Endothelial cell of umbilical vein (primary cell): ENCODE results near the gene SYT7. TPM values are rescaled to one million over a fixed set of nuclear protein-coding genes. Genes with fewer than 3 reads are reported as not detected.
A peak's percentile ranks its signal among the peaks of the same experiment; 100 is the strongest.

Source experiments
- BruUV-seq: library from RNA; stranded (reverse); fragments of 400-500 nt; replicated peaks from 2 replicates; lab custom pipeline; 2021; lab: Mats Ljungman, UMichigan
- CTCF ChIA-PET: fragments of 300-600, 350-600 bp; sonication (Branson Sonifier 250); formaldehyde crosslinking; loops from one replicate; lab custom pipeline; 2021; ENCODE audit warnings: antibody characterized with exemption, inconsistent platforms; lab: Charles Lee
- POLR2A ChIA-PET: fragments of 300-600, 350-600 bp; sonication (Branson Sonifier 250); formaldehyde crosslinking; loops from one replicate; lab custom pipeline; 2021; ENCODE audit warnings: antibody characterized with exemption, inconsistent platforms; lab: Charles Lee
- DNase-seq: peaks from one replicate; pipeline ENCODE4 v3.0.0-alpha.2; 2011; ENCODE audit warnings: low read depth, low spot score
- FAIRE-seq: peaks from 2 replicates; lab custom pipeline; 2011; peaks lifted over from hg19 to GRCh38; lab: Jason Lieb, UNC
- H2AFZ ChIP-seq: 2 replicates; pipeline ENCODE4 v1.6.0; 2012; ENCODE audit warnings: low read depth, low read length, control low read depth, inconsistent platforms
- H3K27ac ChIP-seq: 2 replicates; pipeline ENCODE4 v1.5.1; 2011; ENCODE audit warnings: low read depth, mild to moderate bottlenecking, control low read depth, low read length, moderate library complexity; ENCODE audit not compliant: insufficient read depth
- H3K27me3 ChIP-seq, 2 experiments: 2 replicates each; pipeline versions ENCODE4 v1.6.0 to v1.6.1; 2011; ENCODE audit warnings: low read length in 2 of 2, mixed read lengths in 1 of 2; ENCODE audit not compliant: control insufficient read depth in 2 of 2, insufficient read depth in 2 of 2
- H3K36me3 ChIP-seq, 2 experiments: 2 replicates in 1 of 2; 3 replicates in 1 of 2; pipeline ENCODE4 v1.5.1; 2011; ENCODE audit warnings: low read length in 2 of 2, mild to moderate bottlenecking in 1 of 2, moderate library complexity in 1 of 2; ENCODE audit not compliant: control insufficient read depth in 2 of 2, insufficient read depth in 2 of 2; ENCODE audit errors: extremely low read depth in 1 of 2
- H3K4me1 ChIP-seq: 3 replicates; pipeline ENCODE4 v1.5.1; 2011; ENCODE audit warnings: mild to moderate bottlenecking, low read length; ENCODE audit not compliant: control insufficient read depth, insufficient read depth; ENCODE audit errors: extremely low read depth
- H3K4me2 ChIP-seq: 2 replicates; pipeline ENCODE4 v1.6.1; 2011; ENCODE audit warnings: low read length, control low read depth, mixed read lengths; ENCODE audit not compliant: insufficient read depth
- H3K4me3 ChIP-seq, 3 experiments: fragments of 200-600 bp in 1 of 3; sonication (generic), shearing (Covaris generic) in 1 of 3; replicated peaks in 1 of 3; 2 replicates each; pipeline ENCODE4 v1.5.1; 2011 to 2016; ENCODE audit warnings: control low read depth in 3 of 3, low read length in 3 of 3, mild to moderate bottlenecking in 2 of 3, inconsistent platforms in 1 of 3, low read depth in 1 of 3, moderate library complexity in 1 of 3; ENCODE audit not compliant: insufficient read depth in 1 of 3
- H3K79me2 ChIP-seq: 2 replicates; pipeline ENCODE4 v1.6.0; 2012; ENCODE audit warnings: low read length, inconsistent platforms; ENCODE audit not compliant: control insufficient read depth, insufficient read depth
- H3K9ac ChIP-seq: replicated peaks from 2 replicates; pipeline ENCODE3; 2011; ENCODE audit warnings: low read length, control low read depth; ENCODE audit not compliant: insufficient read depth; ENCODE audit errors: extremely low read depth
- H3K9me1 ChIP-seq: replicated peaks from 3 replicates; pipeline ENCODE4 v1.6.0; 2011; ENCODE audit warnings: mild to moderate bottlenecking, low read length; ENCODE audit not compliant: control insufficient read depth, insufficient read depth; ENCODE audit errors: extremely low read depth
- H3K9me3 ChIP-seq: replicated peaks from 2 replicates; pipeline ENCODE4 v1.5.1; 2012; ENCODE audit warnings: low read length, inconsistent platforms; ENCODE audit not compliant: control insufficient read depth, insufficient read depth
- H4K20me1 ChIP-seq: replicated peaks from 2 replicates; pipeline ENCODE3; 2011; ENCODE audit warnings: mild to moderate bottlenecking, low read length; ENCODE audit not compliant: control insufficient read depth, insufficient read depth; ENCODE audit errors: extremely low read depth
- EZH2 ChIP-seq: IDR thresholded peaks from 2 replicates; pipeline ENCODE4 v1.6.1; 2012; ENCODE audit warnings: borderline replicate concordance, low read depth, mild to moderate bottlenecking, moderate library complexity, low read length, inconsistent platforms; ENCODE audit not compliant: severe bottlenecking
- FOS ChIP-seq: IDR thresholded peaks from 2 replicates; pipeline ENCODE4 v1.6.1; 2011; ENCODE audit warnings: mild to moderate bottlenecking, low read length, moderate library complexity, borderline replicate concordance; ENCODE audit not compliant: insufficient read depth
- GATA2 ChIP-seq: IDR thresholded peaks from 2 replicates; pipeline ENCODE4 v1.7.0; 2011; ENCODE audit warnings: low read depth, mild to moderate bottlenecking, moderate library complexity, mixed read lengths, low read length; ENCODE audit not compliant: insufficient read length, insufficient read depth
- JUN ChIP-seq: IDR thresholded peaks from 2 replicates; pipeline ENCODE4 v1.6.1; 2011; ENCODE audit warnings: borderline replicate concordance, low read depth; ENCODE audit not compliant: insufficient read length, insufficient read depth
- MAX ChIP-seq: IDR thresholded peaks from 2 replicates; pipeline ENCODE4 v1.6.1; 2011; ENCODE audit not compliant: insufficient read depth, insufficient read length
- MYC ChIP-seq: IDR thresholded peaks from one replicate; pipeline ENCODE4 v1.6.1; 2011; ENCODE audit warnings: mild to moderate bottlenecking, low read depth, low read length
- POLR2A ChIP-seq: IDR thresholded peaks from 2 replicates; pipeline ENCODE4 v1.6.1; 2012; ENCODE audit warnings: low read depth, mild to moderate bottlenecking, control low read depth, low read length
- POLR2AphosphoS5 ChIP-seq: IDR thresholded peaks from 2 replicates; pipeline ENCODE4 v1.6.1; 2012; ENCODE audit warnings: low read depth, mild to moderate bottlenecking, control low read depth, low read length, moderate library complexity; ENCODE audit not compliant: insufficient read depth
- dilution Hi-C: fragments of 300-500 bp; cut with MboI; formaldehyde crosslinking; loops from one replicate; pipeline ENCODE4 v1.15.0; 2019; ENCODE audit warnings: low sequenced_read_pairs; ENCODE audit not compliant: extremely low pct_ligation_motif_present
- intact Hi-C: fragments of 100-400 bp; cut with micrococcal nuclease; formaldehyde crosslinking; loops from one replicate; pipeline ENCODE4 v1.10.0; 2022
- polyA plus RNA-seq, 4 experiments: library from polyadenylated mRNA; depleted of rRNA in 3 of 4; stranded (reverse) in 3 of 4; unstranded in 1 of 4; fragments of >200 nt; gene quantifications; 2 replicates each; pipeline versions ENCODE4 v1.2.1 to v1.2.3, GENCODE V29; 2011 to 2012; ENCODE audit warnings: missing spikeins in 1 of 4
- total RNA-seq: library from RNA; stranded (reverse); gene quantifications from 2 replicates; pipeline ENCODE4 v1.2.3, GENCODE V29; 2021
- TF ChIP-seq, protein P1 (sequence below), 2 donors: IDR thresholded peaks; 1 replicate in 1 of 2; 2 replicates in 1 of 2; pipeline ENCODE4 v1.5.1; 2011; ENCODE audit warnings: low read length in 2 of 2, mild to moderate bottlenecking in 2 of 2, moderate library complexity in 2 of 2, control low read depth in 1 of 2, inconsistent platforms in 1 of 2, low read depth in 1 of 2; ENCODE audit not compliant: insufficient read depth in 1 of 2; ENCODE audit errors: extremely low read depth in 1 of 2

SYT7 gene
- total and polyA plus RNA-seq, 2 donors (not counting 3 experiments of a cell fraction or from before 2014, with no cell fraction given), result 0.08 to 0.55 TPM

GRCh38 chr11:61507962-61508861, 72.7 kb downstream of the SYT7 start, which contains the start of gene LRRC10B:
Gene LRRC10B (plus strand): TSS chr11:61508749. CDS start chr11:61508999, 250 bp downstream.
- intact Hi-C loops, result no loop called here
- POLR2A ChIA-PET, result no interaction called here
- H3K9me3 ChIP-seq, result no peaks in the 10 kb centered on the region

DNA sequence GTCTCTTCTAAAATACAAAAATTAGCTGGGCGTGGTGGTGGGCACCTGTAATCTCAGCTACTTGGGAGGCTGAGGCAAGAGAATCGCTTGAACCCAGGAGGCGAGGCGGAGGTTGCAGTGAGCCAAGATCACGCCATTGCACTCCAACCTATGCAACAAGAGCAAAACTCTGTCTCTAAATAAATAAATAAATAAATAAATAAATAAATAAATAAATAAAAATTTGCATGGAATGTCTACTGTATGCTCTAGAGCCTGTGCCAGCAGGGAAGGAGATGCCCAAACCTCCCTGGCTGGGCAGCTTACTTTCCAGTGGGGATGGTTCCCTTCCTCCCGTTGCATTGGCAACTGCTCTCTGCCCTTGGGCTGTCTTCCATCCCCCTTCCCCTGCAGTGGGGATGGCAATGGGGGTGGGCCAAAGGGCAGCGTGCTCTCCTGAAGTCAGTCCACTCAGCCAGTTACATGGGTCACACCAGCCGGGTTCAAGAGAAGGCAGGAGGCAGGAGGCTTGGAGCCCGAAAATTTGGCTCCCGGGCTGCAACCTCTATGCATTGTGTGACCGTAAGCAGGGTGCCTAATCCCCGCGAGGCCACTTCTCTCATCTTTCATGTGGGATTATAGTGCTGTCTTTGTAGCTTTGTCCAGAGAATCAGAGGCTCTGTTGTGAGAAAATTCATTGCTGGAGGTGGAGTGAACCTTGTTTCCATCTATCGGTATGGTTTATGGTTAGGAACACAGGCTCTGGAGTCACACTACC, 73.7 kb downstream of the SYT7 start:
- TF ChIP-seq EZH2 (no peak), MYC (no peak), MAX (no peak), POLR2A (no peak), POLR2AphosphoS5 (no peak), GATA2 (no peak), FOS (no peak), JUN (no peak)
- TF ChIP-seq, protein P1, sequence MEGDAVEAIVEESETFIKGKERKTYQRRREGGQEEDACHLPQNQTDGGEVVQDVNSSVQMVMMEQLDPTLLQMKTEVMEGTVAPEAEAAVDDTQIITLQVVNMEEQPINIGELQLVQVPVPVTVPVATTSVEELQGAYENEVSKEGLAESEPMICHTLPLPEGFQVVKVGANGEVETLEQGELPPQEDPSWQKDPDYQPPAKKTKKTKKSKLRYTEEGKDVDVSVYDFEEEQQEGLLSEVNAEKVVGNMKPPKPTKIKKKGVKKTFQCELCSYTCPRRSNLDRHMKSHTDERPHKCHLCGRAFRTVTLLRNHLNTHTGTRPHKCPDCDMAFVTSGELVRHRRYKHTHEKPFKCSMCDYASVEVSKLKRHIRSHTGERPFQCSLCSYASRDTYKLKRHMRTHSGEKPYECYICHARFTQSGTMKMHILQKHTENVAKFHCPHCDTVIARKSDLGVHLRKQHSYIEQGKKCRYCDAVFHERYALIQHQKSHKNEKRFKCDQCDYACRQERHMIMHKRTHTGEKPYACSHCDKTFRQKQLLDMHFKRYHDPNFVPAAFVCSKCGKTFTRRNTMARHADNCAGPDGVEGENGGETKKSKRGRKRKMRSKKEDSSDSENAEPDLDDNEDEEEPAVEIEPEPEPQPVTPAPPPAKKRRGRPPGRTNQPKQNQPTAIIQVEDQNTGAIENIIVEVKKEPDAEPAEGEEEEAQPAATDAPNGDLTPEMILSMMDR (IDR thresholded peaks at IDR 0.05; ENCODE audit: extremely low read depth in 1 of 2, insufficient read depth in 1 of 2, low read depth in 1 of 2, low read length in 2 of 2), result no peak
- no peaks in the 10 kb centered on the region for H3K9me1 ChIP-seq
- FAIRE-seq (no peak), DNase-seq (no peak)
- no peaks in the 10 kb centered on the region for H3K9me3 ChIP-seq
- no peaks in the 10 kb centered on the region for H3K4me1 ChIP-seq
- intact Hi-C loops, result no loop called here
- no peak overlapping the region for H3K4me2 ChIP-seq
- H3K9ac ChIP-seq, result no peak overlapping the region
- peaks cover 32 to 45% of the 10 kb centered on the region in 2 experiments for H3K27me3 ChIP-seq
- no TSS peak for BruUV-seq
- no peak overlapping the region for H3K4me3 ChIP-seq
- H3K27ac ChIP-seq, result no peak overlapping the region
- no peaks in the 10 kb centered on the region for H3K79me2 ChIP-seq
- dilution Hi-C loops, result no loop called here
- CTCF ChIA-PET, result interaction anchor here (3.1 kb wide), 1 partner anchor 10 kb away, joined by 19 read pairs; no protein-coding TSS in a partner anchor
- H2AFZ ChIP-seq, result no peak overlapping the region
- H4K20me1 ChIP-seq, result no peaks in the 10 kb centered on the region
- no peaks in the 10 kb centered on the region for H3K36me3 ChIP-seq
- POLR2A ChIA-PET, result no interaction called here

More at GRCh38 chr11:61507962-61508861, 72.7 kb downstream of the SYT7 start, which contains the start of gene LRRC10B:
- H2AFZ ChIP-seq, result peak within 1 kb of the TSS; percentile 23
- H3K79me2 ChIP-seq, result no peaks in the 10 kb centered on the region
- H3K9ac ChIP-seq, result no peak within 1 kb of the TSS
- no peak within 1 kb of the TSS for H3K4me3 ChIP-seq
- no peaks in the 10 kb centered on the region for H4K20me1 ChIP-seq
- no peaks in the 10 kb centered on the region for H3K4me1 ChIP-seq
- H3K4me2 ChIP-seq, result peak within 1 kb of the TSS; percentile 1
- peak; percentile 95 for TF ChIP-seq EZH2
- TF ChIP-seq FOS, result no peak
- dilution Hi-C loops, result no loop called here
- H3K36me3 ChIP-seq, result no peaks in the 10 kb centered on the region
- no peaks in the 10 kb centered on the region for H3K9me1 ChIP-seq
- no peak within 1 kb of the TSS for H3K27ac ChIP-seq
- no peak for DNase-seq
- BruUV-seq, result no TSS peak
- CTCF ChIA-PET, result interaction anchor here (0.6 to 3.1 kb wide), 10 partner anchors 9 to 130 kb away, joined by 3 to 19 read pairs (median 4); a partner anchor contains a TSS
- peaks cover 32 to 45% of the 10 kb centered on the region in 2 experiments for H3K27me3 ChIP-seq
- FAIRE-seq, result no peak
